ENCODE data around the gene CTNNB1.

DNA sequence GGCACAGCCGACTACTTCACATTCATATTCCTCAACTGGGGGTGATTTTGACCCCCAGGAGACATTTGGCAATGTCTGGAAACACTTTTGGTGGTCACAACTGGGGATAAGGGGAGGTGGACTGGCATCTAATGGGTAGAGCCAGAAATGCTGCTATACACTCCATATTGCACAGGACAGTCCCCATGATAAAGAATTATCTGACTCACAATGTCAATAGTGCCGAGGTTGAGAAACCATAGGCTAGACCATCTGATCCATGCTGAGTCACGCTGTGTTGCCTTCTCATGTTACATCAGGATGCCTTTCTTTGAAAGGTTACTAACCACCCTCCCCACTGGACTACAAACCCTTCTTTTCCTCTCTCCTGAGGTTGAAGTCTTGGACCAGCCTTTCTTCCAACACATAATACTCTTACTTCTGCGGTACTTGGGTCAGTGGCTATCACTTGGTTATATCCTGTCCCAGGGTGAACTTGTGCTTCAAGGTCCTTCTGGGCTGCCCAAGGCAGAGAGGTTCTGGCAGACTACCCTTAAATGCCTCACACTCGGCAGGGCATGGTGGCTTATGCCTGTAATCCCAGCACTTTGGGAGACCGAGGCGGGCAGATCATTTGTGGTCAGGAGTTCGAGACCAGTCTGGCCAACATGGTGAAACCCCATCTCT is 68.8 kb downstream of the CTNNB1 start:
- TF ChIP-seq GABPA (IDR thresholded peaks at IDR 0.05; ENCODE audit: borderline replicate concordance, insufficient read depth, low read length) (no peak), TBP (IDR thresholded peaks at IDR 0.05; ENCODE audit: low read depth, low read length) (no peak), KDM1A (IDR thresholded peaks at IDR 0.05; ENCODE audit: borderline replicate concordance, low read length) (no peak), EZH2 (IDR thresholded peaks at IDR 0.05; ENCODE audit: low read depth, low read length, severe bottlenecking) (no peak), CEBPB (IDR thresholded peaks at IDR 0.05; ENCODE audit: low read depth, low read length) (no peak)
- TF ChIP-seq, protein P1, sequence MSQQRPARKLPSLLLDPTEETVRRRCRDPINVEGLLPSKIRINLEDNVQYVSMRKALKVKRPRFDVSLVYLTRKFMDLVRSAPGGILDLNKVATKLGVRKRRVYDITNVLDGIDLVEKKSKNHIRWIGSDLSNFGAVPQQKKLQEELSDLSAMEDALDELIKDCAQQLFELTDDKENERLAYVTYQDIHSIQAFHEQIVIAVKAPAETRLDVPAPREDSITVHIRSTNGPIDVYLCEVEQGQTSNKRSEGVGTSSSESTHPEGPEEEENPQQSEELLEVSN (IDR thresholded peaks at IDR 0.05): no peak
- TF ChIP-seq, protein P2, sequence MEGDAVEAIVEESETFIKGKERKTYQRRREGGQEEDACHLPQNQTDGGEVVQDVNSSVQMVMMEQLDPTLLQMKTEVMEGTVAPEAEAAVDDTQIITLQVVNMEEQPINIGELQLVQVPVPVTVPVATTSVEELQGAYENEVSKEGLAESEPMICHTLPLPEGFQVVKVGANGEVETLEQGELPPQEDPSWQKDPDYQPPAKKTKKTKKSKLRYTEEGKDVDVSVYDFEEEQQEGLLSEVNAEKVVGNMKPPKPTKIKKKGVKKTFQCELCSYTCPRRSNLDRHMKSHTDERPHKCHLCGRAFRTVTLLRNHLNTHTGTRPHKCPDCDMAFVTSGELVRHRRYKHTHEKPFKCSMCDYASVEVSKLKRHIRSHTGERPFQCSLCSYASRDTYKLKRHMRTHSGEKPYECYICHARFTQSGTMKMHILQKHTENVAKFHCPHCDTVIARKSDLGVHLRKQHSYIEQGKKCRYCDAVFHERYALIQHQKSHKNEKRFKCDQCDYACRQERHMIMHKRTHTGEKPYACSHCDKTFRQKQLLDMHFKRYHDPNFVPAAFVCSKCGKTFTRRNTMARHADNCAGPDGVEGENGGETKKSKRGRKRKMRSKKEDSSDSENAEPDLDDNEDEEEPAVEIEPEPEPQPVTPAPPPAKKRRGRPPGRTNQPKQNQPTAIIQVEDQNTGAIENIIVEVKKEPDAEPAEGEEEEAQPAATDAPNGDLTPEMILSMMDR (IDR thresholded peaks at IDR 0.05; ENCODE audit: control extremely low read depth in 1 of 3, insufficient read depth in 1 of 3, low read depth in 1 of 3, low read length in 3 of 3): no peak

Measured in H1 (cell line).